Ecto neural progenitor cell (in vitro differentiated cells): ENCODE measurements around the gene TFEB.

Source experiments
- DNase-seq: peaks from one replicate; pipeline ENCODE4 v3.0.0-alpha.2; 2018; ENCODE audit warnings: low spot score

TFEB gene

DNA sequence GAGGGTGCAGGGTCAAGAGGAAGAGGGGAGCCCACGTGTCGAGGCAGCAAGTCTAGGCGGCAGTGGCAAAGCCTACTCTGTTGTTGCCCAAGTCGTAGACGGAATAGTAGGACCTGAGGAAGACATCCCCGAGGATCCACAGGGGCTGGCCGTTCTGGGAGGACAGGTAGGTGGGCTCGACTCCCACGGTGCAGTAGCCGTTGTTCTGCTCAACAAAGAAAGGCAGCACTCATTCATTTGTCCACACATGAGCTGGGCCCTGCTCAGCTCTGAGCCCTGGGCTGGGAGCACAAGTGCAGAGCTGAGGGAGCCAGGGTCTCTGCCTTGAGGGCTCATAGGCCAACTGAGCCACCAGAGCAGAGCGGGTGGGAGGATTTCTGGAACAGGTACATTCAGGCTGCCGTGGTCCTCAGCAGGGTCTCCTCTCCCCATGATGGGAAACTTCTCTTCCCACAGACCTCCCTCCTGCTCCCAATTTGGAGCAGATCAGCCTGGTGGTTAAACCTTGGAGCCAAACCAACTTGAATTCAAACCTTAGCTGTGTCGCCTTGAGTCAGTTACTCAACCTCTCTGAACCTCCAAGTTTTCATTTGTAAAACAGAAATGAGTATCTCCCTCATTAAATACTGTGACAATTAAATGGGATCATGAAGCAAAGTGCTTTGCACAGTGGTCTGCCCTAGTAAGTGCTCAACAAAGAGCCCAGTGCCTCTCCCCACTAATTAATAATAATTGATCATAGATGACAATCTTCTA, 1.6 kb upstream of the TFEB start:
- DNase-seq, result no peak

DNA sequence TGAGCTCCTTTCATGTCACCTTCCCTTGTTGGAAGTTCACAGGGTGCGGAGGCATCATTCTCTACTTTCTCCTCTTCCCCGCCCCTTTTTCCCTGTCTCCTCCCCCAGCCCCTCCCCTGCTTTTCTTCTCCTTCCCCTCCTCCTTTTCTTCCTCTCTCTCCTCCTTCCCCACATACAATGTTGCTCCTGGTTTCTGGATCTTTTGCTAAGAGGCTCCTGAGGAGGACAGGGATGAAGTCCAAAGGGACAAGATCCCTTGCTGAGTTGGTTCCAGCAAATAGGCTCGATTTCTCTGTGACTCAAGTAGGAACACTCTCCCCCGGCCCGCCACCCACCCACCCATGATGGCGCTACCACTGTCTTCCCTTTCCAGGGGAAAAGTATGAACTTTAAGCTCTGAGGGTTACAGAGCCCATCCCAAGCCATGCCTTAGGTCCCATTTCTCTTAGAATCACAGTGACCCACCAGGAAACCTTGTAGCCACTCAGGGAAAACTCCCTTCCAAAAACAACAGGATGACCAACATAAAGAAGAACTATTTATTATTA, 852 bp upstream of the TFEB start:
- no peak for DNase-seq

DNA sequence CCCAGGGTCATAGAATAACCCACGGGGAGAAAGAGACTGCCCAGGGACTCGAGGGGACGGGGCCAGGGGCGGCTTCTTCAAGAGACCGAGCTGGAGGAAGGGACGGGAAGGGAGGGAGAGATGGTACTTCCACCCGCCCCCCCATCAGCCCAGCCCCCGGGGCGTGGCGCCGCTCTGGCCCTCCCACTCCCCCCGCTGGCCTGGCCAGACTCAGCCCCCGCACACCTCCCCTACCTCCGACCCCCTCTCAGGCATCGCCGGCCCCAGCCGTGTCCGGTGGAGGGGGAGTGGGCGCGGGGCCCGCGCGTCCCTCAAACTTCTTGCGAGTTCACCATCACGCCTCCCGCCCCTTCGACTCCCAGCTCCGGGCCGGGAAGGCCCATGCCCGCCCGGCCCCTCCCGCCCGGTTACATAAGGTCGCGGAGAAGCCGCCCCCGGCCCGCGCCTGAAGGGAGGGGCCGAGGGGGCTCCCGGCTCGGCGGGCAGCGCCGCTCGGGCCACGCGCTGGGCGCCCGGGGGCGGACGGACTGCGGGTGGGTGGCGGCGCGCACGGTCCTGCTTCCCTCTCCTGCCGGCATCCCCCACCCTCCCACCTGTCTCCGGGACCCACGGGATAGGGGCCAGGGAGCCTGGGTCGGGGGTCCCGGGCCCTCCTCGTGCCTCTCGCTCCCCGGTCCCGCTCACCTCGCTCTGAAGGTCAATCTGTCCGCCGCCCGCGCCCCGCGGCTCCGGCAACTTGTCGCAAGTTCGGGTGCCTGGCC, 562 bp downstream of the TFEB start:
- peak; percentile 78 for DNase-seq

DNA sequence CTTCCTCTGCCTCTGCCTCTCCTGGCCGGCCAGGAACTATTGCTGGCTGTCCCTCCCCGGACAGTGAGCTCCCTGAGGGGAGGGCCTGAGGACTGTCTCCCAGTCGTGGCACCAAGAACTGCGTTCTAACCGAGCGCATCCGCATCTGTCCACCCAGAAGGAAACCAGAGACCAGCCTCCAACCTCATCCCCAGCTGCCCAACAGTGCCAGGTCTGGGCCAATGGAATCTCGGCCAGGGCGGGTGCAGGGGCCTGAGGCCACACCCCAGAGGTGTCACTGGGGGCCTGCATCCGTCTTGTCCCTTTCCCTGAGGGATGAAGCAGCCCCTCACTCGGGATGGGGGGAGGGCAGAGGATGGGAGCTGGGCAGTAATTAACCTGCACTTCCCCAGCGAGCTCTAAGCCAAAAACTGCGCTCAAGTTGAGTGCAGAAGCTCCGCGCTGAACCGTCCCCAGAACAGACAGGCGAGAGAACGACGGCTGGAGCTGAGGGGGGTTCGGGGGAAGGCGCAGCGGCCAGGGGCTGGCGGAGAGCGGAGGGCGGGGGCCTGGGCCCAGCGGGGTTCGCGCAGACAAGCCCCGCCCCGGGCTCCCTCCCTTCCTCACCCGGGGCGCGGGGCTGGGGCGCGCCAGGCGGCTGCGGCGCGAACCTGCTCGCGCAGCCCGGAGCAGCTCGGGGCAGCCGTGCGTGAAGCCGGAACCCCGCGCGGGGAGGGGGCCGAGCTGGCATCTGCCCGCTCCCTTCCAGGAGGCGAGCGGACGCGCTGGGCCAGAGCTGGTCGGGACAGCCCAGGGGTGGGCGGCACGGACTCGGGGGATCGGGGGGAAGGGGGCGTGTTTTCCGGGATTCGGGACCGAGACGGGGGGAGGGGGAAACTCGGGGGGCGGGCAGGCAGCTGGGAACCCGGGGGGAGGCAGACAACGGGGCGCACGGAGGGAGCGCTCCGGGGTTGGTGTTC, 1.4 kb downstream of the TFEB start:
- peak; percentile 85 for DNase-seq

DNA sequence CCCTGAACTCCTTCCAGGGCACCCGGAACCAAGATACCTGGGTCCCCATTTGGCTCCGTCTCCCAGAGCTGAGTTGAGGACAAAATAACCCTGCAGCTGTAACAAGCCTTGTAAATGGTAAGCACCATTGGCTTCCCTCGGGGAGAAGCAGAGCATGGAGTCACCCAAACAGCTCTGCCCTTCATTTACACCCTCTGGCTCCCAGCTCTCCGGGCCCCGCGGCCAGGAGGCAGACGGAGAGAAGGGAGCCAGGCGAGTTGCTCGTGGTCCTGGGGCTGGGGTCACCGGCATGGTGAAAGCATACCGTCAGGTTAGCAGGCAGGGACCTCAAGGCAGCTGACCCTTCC, 2.1 kb downstream of the TFEB start:
- DNase-seq, result peak; percentile 59

DNA sequence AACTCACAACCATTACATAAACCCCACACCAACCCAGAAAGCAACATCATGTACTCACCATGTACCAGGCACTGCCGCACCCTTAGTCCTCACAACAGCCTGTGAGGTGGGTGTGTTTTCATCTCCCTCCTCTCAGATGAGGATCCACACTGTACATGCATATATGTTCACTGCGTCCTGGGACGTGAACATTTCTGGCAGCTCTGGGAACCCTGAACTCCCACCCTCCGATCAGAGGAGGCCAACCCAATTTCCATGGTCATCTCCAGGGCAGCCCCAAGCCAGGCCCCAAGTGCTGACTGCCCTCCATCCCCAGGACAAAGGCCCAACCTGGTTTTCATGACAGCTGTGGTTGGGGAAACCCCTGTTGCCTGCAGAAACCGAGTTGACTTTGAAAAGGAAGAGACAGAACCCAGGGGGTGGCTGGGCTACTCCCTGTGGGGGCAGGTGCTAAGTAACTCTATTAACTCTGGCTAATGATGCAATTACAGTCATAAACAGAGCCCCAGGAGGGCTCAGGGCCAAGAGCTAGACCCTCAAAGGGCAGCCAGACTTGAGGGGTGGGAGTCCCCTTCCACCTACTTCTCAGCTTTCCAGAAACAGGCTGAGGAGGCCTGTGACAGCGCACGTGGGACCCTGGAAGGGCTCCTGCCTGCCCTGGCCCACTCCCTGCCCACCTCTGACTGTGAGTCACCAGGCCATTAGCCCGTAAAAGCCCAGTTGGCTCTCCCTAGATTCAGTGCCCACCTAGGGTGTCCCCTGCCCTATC, 2.6 kb downstream of the TFEB start:
- DNase-seq, result no peak

DNA sequence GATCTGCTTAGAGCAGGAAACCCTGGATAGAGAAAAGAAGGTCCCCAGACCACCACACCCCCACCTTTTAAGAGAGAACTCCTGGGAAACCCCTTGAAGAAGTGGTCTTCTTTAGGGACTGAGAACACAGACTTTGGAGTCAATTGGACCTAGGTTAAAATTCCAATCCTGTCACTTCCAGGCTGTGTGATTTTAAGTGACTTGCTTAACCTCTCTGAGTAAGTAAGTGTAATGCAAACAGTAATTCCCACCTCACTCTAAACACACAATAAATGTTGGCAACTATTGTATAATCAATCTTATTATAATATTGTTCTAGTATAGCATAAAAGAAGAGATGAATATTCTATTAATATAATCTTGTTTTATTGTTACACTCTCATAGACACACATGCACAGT, 3.3 kb downstream of the TFEB start:
- no peak for DNase-seq

DNA sequence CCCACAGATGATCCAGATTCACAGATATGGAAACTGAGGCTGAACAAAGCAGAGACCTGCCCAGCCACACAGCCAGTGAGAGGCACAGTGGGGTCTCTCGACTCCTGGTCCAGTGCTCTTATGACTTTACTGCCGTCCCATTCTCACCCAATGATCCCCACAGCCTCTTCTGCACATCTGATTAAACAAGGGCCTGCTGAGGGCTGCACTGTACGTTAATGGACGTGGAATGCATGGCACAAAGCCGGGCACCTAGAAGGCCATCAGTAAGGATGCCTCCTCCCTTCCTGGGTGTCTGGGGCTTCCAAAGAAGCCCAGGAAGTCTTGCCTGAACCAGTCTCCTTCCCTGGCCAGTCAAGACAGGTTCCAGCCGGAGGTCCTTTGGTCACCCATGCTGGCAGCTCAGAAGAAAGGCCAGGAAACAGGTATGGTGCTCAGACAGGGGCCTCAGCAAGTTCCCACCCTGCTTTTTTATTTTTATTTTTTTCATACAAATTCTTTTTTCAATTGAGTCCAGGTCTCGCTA, 3.8 kb downstream of the TFEB start:
- DNase-seq, result no peak

DNA sequence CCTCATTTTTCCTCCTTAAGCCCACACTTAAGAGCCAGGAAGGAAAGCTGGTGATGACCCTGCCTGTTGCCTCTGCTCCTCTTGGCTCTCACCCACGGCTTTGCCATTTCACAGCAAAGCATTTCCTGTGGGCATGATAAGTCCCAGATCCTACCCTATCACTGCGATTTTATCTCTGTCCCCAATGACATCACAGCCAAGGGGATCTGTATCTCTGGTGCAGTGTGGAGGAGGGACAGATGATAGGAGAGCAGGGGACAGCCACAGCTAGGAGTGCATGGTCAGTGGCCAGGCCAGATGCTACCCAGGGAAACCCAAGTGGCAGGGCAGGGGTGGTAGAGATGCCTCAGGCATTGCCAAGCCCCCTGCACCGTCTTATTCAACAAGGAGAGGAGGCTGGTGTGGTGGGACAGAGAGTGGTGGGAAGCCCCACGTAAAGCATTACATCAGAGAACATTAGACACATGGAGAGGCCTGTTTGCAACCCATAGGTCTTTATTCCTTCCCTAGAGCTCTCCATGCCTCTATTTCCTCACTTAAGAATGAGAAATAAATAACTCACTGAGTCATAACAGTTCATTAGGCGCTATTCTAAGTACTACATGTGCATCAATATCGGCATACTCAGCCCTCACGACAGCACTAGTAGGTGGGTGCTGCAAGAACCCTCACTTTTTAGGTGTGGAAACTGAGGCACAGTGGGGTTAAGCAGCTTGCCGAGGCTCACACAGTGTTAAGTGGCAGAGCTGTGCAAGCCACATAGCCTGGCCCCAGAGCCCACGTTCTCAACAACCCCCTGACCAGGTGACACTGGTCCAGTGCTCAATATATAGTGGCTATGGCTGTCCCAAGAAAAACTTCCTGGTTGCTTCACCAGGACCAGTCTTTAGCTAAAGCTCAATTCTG, 4.6 kb downstream of the TFEB start:
- no peak for DNase-seq

DNA sequence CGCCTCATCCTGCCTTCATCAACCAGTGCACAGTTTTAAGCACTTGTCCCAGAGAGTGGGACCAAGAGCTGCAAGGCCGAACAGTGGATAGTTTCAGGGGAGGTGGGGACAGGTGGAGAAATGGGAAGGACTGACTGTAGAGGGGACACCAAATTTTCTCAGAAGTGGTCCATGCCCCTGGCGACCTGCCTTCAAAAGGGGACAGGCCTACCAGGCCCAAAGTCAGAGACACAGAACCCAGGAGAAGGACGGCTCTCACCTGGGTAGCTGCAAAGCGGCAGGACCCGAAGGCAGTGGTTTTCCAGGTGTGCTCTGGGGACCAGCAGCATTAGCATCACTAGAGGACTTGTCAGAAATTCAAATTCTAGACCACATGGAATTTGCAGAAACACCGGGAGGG, 5.8 kb downstream of the TFEB start:
- no peak for DNase-seq

DNA sequence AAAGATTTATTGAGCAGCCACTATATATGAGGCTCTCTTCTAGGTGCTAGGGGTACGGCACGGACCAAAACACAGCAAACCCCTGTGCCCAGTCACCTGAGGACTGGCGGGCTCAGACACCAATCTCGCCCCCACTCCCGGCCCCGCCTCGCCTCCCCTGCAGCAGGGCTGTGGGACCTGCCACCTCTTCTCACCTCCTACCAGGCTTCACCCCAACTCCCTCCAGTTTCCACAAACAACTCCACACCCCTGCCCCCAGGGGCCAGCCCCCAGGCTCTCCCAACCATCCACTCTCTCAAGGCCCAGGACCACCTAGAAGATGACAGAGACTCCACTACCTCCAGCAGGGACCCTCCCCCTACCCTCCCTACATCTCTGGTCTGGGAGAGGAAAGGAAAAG, 6.5 kb downstream of the TFEB start:
- no peak for DNase-seq

DNA sequence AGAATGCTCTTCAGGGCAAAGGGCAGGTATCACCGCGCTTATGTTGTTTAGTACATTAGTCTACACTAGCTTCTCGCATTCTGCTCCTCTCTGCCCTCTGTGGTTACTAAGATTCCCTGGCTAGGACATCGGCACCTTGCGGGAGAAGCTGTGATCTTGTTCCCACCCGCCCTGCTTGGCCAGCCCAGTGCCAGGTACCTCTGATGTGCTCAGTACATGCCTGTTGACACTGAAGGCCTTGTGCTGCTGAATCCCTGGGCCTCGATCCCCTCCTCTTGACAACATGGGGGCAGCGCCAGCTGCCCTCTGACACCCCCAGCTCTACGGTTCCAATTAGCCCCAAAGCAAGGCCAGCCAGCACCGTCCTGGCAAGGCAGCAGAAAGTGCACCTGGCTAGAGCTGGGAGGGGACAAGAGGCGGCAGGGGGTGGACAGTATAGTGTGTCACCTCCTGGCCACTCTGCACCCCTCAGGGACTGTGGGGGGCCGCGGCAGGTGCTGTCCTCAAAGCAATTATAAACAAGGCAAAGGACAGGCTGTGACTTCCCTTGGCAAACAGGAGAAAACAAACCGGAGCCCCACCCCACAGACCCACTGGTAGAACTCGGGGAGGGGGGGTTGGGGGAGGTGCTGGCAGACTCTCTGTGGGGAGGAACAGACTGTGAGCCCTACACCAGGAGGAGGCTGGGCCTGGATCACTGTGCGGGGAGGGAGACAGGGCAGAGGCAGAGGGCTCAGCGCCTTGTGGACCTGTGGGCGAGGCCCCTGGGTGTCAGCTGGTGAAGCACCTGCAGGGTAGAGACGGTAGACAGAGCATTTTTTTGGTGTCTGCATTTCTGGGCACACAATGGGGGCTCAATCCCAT, 7.1 kb downstream of the TFEB start:
- DNase-seq, result no peak

DNA sequence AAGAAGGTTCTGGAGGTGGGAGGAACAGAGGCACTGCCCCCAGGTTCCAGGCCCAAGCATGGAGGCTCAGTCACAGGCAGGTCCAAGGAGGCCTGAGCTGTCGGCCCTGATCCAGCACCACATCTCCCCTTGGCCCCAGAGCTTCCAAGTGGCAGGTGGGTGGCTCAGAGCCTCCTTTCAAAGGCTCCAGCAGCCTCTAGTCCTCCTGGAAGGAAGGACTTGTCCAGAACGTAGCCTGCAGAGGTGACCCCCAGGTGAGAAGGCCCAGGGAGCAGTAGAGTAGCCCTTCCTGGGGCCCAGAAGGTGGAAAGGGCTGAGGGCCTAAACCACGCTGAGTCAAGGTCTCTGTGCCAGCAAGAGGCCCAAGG, 7.7 kb downstream of the TFEB start:
- DNase-seq, result no peak

DNA sequence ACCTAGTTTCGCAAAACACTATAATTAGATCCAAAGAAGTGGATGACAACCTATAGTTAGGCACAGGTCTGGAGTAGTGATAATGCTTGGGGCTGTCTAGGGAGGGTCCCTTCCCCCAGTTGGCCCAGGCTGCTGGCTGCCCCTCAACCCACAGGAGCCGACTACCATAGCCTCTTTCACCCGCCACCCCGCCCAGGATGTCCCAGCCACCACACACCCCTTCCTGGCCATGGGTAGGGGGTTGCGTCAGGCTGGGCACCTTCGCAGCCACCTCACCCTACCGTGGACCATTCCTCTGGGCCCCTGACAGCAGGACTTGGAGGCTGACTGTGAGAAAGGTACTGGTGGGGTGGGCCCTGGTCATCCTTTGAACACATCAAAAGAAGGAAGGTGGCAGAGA, 8.5 kb downstream of the TFEB start:
- DNase-seq, result no peak

DNA sequence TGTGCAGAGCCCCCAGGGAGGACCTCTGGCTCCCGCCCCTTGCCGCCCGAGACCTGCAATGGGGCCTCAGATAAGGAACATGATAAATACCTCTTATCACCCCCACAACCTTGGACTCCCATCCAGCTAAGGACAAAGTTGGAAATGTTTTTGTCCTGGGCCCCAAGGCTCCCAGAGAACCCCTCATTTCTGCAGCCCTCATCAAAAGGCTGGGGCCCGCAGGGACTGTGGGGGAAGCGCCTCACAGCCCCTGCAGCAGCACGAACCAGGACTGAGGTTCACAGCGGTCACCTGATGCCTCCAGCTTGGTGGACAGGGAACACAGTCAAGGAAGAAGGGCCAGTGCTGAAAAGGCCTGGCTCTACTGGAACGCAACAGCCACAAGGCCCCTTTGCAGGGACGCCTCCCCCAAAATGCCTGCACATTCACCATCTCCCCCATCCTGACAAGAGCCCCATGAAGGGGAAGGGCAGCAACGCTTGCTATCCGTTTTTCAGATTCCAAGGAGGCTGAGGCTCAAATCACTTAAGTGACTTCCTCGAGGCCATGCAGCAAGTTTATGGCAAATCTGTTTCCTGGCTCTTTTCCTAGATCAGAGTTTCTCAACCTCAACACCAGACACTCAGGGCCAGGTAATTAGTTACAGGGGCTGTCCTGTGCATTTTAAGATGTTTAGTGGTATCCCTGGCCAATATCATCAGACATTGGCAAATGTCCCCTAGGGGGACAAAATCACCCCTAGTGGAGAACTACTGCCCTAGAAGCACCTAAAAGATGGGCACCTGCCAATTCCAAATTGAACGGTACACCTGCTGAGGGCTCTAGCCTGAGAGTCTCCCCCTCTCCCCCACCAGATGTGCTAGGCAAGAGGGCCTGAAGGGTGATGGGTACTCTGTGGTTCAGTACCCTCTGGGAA, 10.6 kb downstream of the TFEB start:
- DNase-seq, result no peak

DNA sequence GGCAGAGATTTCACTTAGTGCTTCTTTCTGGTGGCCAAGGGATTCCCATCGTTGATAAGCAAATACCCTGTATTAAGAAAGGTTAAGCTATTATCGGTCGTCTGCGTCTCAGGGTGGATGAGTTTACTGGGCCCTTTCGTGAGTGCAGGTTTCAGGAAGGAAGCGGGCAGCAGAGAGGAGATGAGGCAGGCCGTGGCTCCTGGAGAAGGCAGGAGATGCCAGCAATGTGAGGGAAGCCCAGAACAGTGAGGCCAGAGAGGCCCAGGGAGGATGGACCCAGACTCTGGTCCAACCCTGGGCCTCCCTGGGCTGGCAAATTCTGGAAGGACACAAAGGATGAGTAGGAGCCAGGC, 11.2 kb downstream of the TFEB start:
- no peak for DNase-seq

DNA sequence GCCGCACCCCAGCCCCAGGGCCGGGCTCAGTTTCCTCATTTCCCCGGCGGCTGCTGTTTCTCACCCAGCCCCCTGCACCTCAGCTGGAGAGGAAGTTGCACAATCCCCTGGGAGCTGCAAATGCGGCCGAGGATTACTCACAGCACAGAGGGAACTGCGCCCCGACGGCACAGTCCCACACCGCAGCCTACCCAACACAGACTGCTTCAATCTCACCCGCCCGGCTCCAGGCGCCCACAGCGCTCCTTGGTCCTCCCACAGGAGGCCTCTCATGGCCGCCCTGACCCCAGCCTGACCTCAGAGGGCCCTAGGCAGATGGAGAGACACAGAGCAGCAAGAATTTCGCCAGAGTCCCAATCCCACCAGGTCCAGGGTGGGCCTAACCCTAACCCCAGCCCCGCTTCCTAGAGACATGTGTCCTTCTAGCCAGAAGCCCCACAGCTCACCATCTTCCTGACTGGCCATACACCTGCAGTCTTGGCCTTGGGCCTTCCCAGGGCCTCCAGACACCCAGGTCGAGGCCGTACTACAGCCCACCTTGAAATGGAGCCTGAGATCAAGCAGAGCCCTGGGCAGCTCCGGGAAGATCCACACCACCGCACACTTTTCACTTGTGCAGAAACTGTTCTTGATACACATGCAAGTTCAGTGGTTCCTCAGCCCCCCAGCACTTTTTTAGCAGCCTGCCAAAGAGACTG, 11.7 kb downstream of the TFEB start:
- DNase-seq, result no peak
